ENCODE measurements around the gene SSH2. TPM values are rescaled to one million over a fixed set of nuclear protein-coding genes. Genes with fewer than 3 reads are reported as not detected.

SSH2 gene
- total RNA-seq, 1 donor from 2014 or later = 46.5 TPM

GRCh38 chr17:29615048-29615385, 315.0 kb downstream of the SSH2 start:
- DNase-seq = no peak
- peaks cover 21% of the 10 kb centered on the region for H3K27me3 Mint-ChIP-seq (ENCODE audit: unreplicated experiment)
- H3K4me3 Mint-ChIP-seq (ENCODE audit: unreplicated experiment) = peak overlapping the region; percentile 71
- H3K27ac Mint-ChIP-seq (ENCODE audit: unreplicated experiment) = no peak overlapping the region
- peaks cover 6% of the 10 kb centered on the region for H3K4me1 Mint-ChIP-seq (ENCODE audit: low read depth, unreplicated experiment)
- peaks cover 4% of the 10 kb centered on the region for H3K9me3 Mint-ChIP-seq (ENCODE audit: unreplicated experiment)
- TF ChIP-seq CTCF (IDR thresholded peaks at IDR 0.05; ENCODE audit: partially characterized antibody, unreplicated experiment) = no peak
- peaks cover 6% of the 10 kb centered on the region for H3K36me3 Mint-ChIP-seq (ENCODE audit: unreplicated experiment)

GRCh38 chr17:29614349-29615047, 315.5 kb downstream of the SSH2 start:
- Mint-ChIP-seq H3K9me3 (ENCODE audit: unreplicated experiment) (peaks cover 4% of the 10 kb centered on the region), H3K36me3 (ENCODE audit: unreplicated experiment) (peaks cover 6% of the 10 kb centered on the region), H3K4me3 (ENCODE audit: unreplicated experiment) (peak overlapping the region; percentile 71), H3K27me3 (ENCODE audit: unreplicated experiment) (peaks cover 21% of the 10 kb centered on the region), H3K27ac (ENCODE audit: unreplicated experiment) (no peak overlapping the region), H3K4me1 (ENCODE audit: low read depth, unreplicated experiment) (peaks cover 6% of the 10 kb centered on the region)
- no peak for TF ChIP-seq CTCF (IDR thresholded peaks at IDR 0.05; ENCODE audit: partially characterized antibody, unreplicated experiment)
- DNase-seq = no peak

GRCh38 chr17:29613856-29614255, 316.2 kb downstream of the SSH2 start:
- H3K4me3 Mint-ChIP-seq (ENCODE audit: unreplicated experiment) = peak overlapping the region; percentile 71

GRCh38 chr17:29613352-29613837, 316.6 kb downstream of the SSH2 start:
- Mint-ChIP-seq H3K27me3 (ENCODE audit: unreplicated experiment) (peaks cover 16% of the 10 kb centered on the region), H3K4me1 (ENCODE audit: low read depth, unreplicated experiment) (peaks cover 6% of the 10 kb centered on the region), H3K9me3 (ENCODE audit: unreplicated experiment) (peaks cover 7% of the 10 kb centered on the region), H3K4me3 (ENCODE audit: unreplicated experiment) (no peak overlapping the region), H3K27ac (ENCODE audit: unreplicated experiment) (peak overlapping the region; percentile 79), H3K36me3 (ENCODE audit: unreplicated experiment) (peaks cover 6% of the 10 kb centered on the region)
- DNase-seq = peak; percentile 98
- peak; percentile 90 for TF ChIP-seq CTCF (IDR thresholded peaks at IDR 0.05; ENCODE audit: partially characterized antibody, unreplicated experiment)

More at GRCh38 chr17:29613856-29614255, 316.2 kb downstream of the SSH2 start:
- peak overlapping the region; percentile 79 for H3K27ac Mint-ChIP-seq (ENCODE audit: unreplicated experiment)
- H3K27me3 Mint-ChIP-seq (ENCODE audit: unreplicated experiment) = peaks cover 18% of the 10 kb centered on the region
- H3K36me3 Mint-ChIP-seq (ENCODE audit: unreplicated experiment) = peaks cover 6% of the 10 kb centered on the region
- no peak for TF ChIP-seq CTCF (IDR thresholded peaks at IDR 0.05; ENCODE audit: partially characterized antibody, unreplicated experiment)
- H3K9me3 Mint-ChIP-seq (ENCODE audit: unreplicated experiment) = peaks cover 7% of the 10 kb centered on the region
- peaks cover 6% of the 10 kb centered on the region for H3K4me1 Mint-ChIP-seq (ENCODE audit: low read depth, unreplicated experiment)
- DNase-seq = no peak
